ENCODE measurements around the gene MINDY1.

DNA sequence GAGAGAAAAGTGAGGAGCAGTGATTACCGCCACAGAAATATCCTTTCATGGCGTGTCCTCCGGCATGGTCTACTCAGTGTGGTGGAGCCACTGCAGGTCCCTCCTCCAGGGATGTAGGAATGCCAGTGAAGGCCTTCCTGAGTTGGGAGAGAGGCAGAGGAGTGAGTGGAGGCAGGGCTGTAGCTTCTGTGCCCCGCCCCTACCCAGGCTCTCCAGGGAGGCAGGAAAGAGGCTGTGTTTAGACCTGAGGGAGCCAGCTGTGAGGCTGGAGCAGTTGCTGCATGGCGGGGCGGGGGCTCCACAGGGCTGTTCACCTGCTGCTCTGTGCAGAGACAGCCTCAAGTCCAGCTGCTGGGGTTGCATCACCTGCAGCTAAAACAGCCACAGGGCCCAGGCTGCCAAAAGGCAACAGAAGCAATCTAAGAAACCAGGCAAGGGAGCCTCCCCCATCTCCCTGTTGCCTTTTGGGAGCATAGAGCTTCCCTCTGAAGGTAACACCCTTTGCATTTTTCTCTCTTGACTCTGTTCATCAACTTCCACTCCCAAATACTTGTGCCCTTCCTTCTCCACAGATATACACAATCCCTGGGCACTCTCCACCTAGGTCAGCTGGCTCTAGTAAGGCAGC lies 25.4 kb downstream of the MINDY1 start:
- no peak for TF ChIP-seq POLR2A (IDR thresholded peaks at IDR 0.05)
- TF ChIP-seq, protein P1, sequence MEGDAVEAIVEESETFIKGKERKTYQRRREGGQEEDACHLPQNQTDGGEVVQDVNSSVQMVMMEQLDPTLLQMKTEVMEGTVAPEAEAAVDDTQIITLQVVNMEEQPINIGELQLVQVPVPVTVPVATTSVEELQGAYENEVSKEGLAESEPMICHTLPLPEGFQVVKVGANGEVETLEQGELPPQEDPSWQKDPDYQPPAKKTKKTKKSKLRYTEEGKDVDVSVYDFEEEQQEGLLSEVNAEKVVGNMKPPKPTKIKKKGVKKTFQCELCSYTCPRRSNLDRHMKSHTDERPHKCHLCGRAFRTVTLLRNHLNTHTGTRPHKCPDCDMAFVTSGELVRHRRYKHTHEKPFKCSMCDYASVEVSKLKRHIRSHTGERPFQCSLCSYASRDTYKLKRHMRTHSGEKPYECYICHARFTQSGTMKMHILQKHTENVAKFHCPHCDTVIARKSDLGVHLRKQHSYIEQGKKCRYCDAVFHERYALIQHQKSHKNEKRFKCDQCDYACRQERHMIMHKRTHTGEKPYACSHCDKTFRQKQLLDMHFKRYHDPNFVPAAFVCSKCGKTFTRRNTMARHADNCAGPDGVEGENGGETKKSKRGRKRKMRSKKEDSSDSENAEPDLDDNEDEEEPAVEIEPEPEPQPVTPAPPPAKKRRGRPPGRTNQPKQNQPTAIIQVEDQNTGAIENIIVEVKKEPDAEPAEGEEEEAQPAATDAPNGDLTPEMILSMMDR (IDR thresholded peaks at IDR 0.05) = no peak
